Ascending aorta (tissue), 2 donors: ENCODE measurements around the gene PTPN13. TPM values are rescaled to one million over a fixed set of nuclear protein-coding genes. Genes with fewer than 3 reads are reported as not detected.

ENCODE experiments used
- DNase-seq, 2 donors: peaks; one replicate each; pipeline ENCODE4 v3.0.0-alpha.2; 2019; ENCODE audit warnings: low spot score in 2 of 2
- H3K27ac ChIP-seq, 2 donors: fragments of 200-600 bp; sonication (generic); one replicate each; pipeline ENCODE4 v1.5.1; 2016 to 2017; ENCODE audit warnings: mild to moderate bottlenecking in 1 of 2
- H3K27me3 ChIP-seq: fragments of 200-600 bp; sonication (generic); one replicate; pipeline ENCODE4 v1.5.1; 2017
- H3K36me3 ChIP-seq, 2 donors: fragments of 200-600 bp; sonication (generic); one replicate each; pipeline ENCODE4 v1.5.1; 2016
- H3K4me1 ChIP-seq, 2 donors: fragments of 200-600 bp; sonication (generic); one replicate each; pipeline ENCODE4 v1.5.1; 2016 to 2017; ENCODE audit warnings: mild to moderate bottlenecking in 1 of 2
- H3K4me3 ChIP-seq, 2 donors: fragments of 200-600 bp; sonication (generic); one replicate each; pipeline ENCODE4 v1.5.1; 2016 to 2017; ENCODE audit warnings: mild to moderate bottlenecking in 1 of 2
- H3K9me3 ChIP-seq, 2 donors: fragments of 200-600 bp; sonication (generic); one replicate each; pipeline ENCODE4 v1.5.1; 2016
- intact Hi-C: fragments of 100-400 bp; cut with DNase I; formaldehyde crosslinking; loops from one replicate; pipeline ENCODE4 v1.15.1; 2023
- total RNA-seq: library from RNA; depleted of rRNA; stranded (reverse); fragments of >200 nt; gene quantifications from one replicate; pipeline ENCODE4 v1.1.0, GENCODE V29; 2016
- TF ChIP-seq, protein P1 (sequence below), 3 experiments: fragments of 200-600 bp in 2 of 3; fragments of 450-650 bp in 1 of 3; sonication (generic) in 2 of 3; IDR thresholded peaks; one replicate each; pipeline ENCODE4 v1.5.1; 2016 to 2019; ENCODE audit warnings: antibody characterized with exemption in 3 of 3, mild to moderate bottlenecking in 1 of 3, moderate library complexity in 1 of 3

The PTPN13 gene
- total RNA-seq, 1 donor from 2014 or later = 20.8 TPM

DNA sequence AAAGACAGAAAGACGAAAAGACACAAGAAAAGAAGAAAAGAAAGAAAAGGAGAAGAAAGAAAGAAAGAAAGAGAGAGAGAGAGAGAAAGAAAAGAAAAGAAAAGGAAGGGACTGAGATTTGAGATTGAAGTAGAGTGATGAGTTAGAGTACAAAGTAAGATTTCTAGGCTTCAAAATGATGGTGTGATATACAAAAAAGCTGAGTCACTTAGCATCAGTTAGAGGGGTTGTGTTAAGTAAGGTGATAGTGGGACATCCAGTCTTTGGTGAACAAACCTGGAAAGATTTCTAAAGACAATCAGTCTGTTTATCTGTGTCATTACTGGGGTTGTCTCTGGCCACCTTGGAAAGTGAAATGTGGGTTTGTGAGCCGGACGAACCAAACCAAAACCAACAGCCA is 241.6 kb downstream of the PTPN13 start:
- intact Hi-C loops = no loop called here
- H3K9me3 ChIP-seq = no peaks in the 10 kb centered on the region
- no peak overlapping the region for H3K4me3 ChIP-seq
- H3K4me1 ChIP-seq = no peaks in the 10 kb centered on the region
- TF ChIP-seq, protein P1, sequence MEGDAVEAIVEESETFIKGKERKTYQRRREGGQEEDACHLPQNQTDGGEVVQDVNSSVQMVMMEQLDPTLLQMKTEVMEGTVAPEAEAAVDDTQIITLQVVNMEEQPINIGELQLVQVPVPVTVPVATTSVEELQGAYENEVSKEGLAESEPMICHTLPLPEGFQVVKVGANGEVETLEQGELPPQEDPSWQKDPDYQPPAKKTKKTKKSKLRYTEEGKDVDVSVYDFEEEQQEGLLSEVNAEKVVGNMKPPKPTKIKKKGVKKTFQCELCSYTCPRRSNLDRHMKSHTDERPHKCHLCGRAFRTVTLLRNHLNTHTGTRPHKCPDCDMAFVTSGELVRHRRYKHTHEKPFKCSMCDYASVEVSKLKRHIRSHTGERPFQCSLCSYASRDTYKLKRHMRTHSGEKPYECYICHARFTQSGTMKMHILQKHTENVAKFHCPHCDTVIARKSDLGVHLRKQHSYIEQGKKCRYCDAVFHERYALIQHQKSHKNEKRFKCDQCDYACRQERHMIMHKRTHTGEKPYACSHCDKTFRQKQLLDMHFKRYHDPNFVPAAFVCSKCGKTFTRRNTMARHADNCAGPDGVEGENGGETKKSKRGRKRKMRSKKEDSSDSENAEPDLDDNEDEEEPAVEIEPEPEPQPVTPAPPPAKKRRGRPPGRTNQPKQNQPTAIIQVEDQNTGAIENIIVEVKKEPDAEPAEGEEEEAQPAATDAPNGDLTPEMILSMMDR (IDR thresholded peaks at IDR 0.05) = no peak
- H3K27ac ChIP-seq = no peak overlapping the region
- no peaks in the 10 kb centered on the region for H3K27me3 ChIP-seq
- H3K36me3 ChIP-seq = no peaks in the 10 kb centered on the region
- no peak for DNase-seq

DNA sequence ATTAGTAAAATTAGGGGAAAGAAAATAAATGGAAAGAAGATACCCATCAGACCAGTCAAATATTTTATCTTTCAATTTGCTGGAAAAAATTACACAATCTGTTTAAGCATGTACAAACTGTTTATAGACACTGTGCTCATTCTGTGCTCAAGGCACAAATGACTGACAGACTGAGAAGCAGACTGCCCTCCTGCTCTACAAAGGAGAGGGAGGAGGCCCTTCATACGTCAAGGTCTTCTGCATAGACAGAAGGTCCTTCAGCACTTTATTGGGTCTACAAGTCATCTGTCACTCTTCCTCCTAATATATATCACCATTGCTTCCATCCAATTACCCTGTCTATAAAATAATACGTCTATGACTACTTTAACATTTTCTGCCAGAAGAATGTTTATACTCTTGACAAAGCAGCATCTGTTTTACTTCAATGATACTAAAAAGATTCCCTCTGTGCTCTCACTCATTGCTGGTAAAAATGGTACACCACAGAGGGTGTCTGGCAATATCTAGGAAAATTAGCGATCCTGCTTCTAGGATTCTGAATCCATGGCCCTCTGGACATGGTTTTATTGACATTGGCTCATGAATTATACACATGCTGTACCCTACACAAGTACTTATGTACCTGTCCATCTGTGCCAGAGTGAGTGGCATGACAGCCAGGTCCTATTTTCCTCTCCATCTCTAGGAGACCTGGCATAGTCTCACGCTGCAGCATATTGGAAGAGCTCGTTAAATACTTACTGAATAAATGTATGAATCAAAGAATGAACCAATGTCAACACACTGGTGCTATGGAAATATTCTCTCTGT is 243.8 kb downstream of the PTPN13 start:
- Histone ChIP-seq H3K27me3 (no peaks in the 10 kb centered on the region), H3K4me3 (no peak overlapping the region), H3K4me1 (no peaks in the 10 kb centered on the region), H3K27ac (no peak overlapping the region), H3K9me3 (no peaks in the 10 kb centered on the region), H3K36me3 (no peaks in the 10 kb centered on the region)
- intact Hi-C loops = no loop called here
- DNase-seq = no peak
- TF ChIP-seq, protein P1 (IDR thresholded peaks at IDR 0.05) = no peak

DNA sequence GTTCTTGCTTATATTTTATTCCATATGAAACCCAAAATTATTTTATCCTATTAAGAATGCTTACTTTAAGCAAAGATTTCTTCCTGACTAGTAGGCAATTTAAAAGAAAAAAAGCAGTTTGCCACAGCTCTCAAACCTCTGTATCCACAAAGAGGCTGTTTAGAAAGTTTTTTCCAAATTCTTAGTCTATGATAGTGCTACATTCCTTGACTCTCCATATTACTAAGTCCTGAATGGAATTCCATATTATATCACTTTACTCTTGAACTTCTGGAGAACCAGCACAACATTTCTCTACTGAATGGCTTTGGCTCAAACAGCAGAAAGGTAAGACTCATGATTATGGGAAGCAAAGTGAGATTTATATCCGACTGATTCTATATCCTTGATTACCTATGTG is 246.7 kb downstream of the PTPN13 start:
- no peaks in the 10 kb centered on the region for H3K36me3 ChIP-seq
- H3K27ac ChIP-seq = no peak overlapping the region
- no peak for DNase-seq
- TF ChIP-seq, protein P1 (IDR thresholded peaks at IDR 0.05) = no peak
- no peaks in the 10 kb centered on the region for H3K27me3 ChIP-seq
- H3K4me1 ChIP-seq = no peaks in the 10 kb centered on the region
- intact Hi-C loops = no loop called here
- no peak overlapping the region for H3K4me3 ChIP-seq
- H3K9me3 ChIP-seq = no peaks in the 10 kb centered on the region

DNA sequence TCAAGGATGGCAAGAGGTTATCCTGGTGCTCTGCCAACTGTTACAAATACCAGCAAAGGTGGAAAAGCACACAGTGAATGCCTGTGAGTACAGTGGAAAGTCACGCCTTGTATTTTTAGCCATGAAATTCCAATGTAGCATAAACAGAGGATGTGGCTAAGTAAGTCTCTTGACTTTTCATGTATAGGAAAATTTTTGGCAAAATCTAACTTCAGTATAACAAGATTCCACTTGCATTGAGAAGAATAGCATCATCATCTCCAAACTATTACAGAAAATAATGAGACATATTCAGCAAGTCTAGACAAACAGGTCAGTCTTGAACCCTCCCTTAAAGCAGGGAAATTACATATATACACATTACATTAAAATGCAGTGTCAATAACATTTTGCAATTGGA is 247.2 kb downstream of the PTPN13 start:
- H3K36me3 ChIP-seq = no peaks in the 10 kb centered on the region
- H3K27ac ChIP-seq = no peak overlapping the region
- TF ChIP-seq, protein P1 (IDR thresholded peaks at IDR 0.05) = no peak
- no peak for DNase-seq
- H3K9me3 ChIP-seq = no peaks in the 10 kb centered on the region
- H3K4me1 ChIP-seq = no peaks in the 10 kb centered on the region
- H3K4me3 ChIP-seq = no peak overlapping the region
- intact Hi-C loops = no loop called here
- H3K27me3 ChIP-seq = no peaks in the 10 kb centered on the region

DNA sequence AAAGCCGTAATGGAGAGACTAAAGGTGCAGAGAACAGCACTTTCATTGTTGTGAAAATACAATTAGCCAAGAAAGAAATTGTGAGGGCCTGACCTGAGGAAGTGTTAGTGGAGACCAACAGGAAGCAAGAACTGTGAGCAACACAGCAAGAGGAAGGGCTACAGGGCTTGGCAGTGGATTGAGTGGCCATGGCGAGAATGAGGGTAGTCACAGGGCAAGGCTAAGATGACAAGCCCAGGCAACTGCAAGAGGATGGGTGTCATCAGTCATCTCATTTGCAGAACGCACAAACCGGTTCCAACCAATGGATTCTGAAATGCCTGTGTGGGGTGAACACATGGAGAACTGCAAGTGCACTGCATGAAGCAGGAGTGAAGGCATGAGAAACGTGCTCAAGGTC is 251.5 kb downstream of the PTPN13 start:
- Histone ChIP-seq H3K9me3 (no peaks in the 10 kb centered on the region), H3K36me3 (no peaks in the 10 kb centered on the region), H3K4me1 (no peaks in the 10 kb centered on the region), H3K27me3 (no peaks in the 10 kb centered on the region), H3K4me3 (no peak overlapping the region), H3K27ac (no peak overlapping the region)
- DNase-seq = no peak
- TF ChIP-seq, protein P1 (IDR thresholded peaks at IDR 0.05) = no peak
- intact Hi-C loops = no loop called here
